ENCODE results near the gene GAL. TPM values are rescaled to one million over a fixed set of nuclear protein-coding genes. Genes with fewer than 3 reads are reported as not detected.

The GAL gene
- total RNA-seq, 1 experiment from 2014 or later: not detected

- DNase-seq (ENCODE audit: low spot score): no peak
These were observed 3.7 kb upstream of the GAL start for GRCh38 chr11:68680541-68681231.

- no peak for DNase-seq (ENCODE audit: low spot score)
These were observed 1.8 kb upstream of the GAL start for GRCh38 chr11:68682531-68682961.

DNA sequence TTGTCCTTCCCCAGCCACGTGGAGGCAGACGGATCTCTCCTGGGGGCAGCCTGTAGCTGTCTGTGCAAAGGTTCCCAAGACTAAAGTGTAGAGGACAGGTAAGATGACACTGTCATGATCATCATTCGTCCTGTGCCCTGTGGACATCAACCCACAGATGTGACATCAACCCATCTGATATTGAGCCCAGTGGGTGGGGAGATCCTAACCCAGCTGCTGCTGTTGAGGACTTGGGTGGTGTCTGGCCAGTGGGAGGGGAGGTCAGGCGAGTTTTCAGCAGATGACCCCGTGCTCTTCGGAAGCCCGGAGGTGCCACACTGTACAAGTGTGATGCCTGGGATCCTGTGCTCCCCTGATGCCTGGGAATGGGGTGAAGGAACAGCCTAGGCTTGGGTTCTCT is 1.2 kb upstream of the GAL start:
- DNase-seq (ENCODE audit: low spot score): no peak

DNA sequence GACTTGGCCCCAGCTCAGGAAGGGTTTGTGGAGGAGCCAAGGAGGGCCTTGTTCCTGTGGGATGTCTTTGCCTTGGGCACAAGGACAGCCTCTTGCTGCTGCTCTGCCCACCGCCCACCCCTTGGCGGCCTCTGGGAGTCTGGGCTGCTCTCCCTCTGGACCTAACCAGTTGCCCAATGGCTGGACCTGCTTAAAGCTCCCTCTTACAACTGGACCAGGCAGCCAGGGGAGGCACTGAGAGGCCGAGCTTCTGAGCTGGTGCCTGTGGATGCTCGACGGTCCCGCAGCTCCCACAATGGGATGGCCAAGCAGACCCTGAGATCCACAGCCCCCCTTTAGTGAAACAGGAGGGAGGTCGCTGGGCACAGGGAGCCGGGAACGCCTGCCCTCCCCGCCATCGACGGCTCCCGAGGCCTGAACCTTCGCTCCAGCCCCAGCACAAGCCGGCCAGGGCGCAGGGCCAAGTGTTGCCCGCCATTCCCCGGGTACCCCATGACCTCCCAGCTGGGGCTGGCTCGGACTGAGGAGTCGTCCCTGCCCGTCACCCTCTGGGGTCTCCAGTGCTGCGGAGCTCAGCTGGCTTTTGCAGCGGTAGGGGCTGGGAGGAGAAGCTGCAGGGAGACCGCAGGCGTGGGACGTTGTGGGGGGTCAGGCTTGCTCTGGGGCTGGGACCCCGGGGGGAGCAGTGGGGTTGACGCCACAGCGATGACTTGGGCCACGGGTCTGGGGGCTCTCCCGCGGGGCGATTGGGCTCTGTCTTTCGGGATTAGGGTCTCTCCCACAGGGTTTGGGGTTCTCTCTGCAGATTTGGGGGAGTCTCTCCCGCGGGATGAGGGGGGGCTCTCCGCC is 584 bp upstream of the GAL start:
- no peak for DNase-seq (ENCODE audit: low spot score)

GRCh38 chr11:68685656-68686380 is 1.5 kb downstream of the GAL start:
- no peak for DNase-seq (ENCODE audit: low spot score)

- DNase-seq (ENCODE audit: low spot score): no peak
These were observed 2.1 kb downstream of the GAL start for GRCh38 chr11:68686486-68686885.

- DNase-seq (ENCODE audit: low spot score): no peak
These were observed 3.0 kb downstream of the GAL start for GRCh38 chr11:68687311-68687710.

DNA sequence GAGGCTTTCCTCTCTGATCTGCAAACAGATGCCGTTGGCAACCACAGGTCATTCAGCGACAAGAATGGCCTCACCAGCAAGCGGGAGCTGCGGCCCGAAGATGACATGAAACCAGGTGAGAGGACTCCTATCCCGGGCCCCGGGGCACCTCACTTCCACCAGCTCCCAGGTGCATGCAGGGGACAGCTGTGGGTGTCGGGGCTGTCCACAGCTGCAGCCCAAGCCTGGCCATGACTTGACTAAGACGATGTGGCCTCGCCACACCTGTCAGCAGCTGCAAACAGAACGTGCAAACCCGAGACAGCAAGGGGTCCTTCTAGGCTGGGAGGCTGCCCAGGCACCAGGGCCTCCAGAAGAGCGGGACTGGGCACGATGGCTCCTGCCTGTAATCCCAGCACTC is 3.6 kb downstream of the GAL start:
- no peak for DNase-seq (ENCODE audit: low spot score)

- DNase-seq (ENCODE audit: low spot score): no peak
These were observed 4.5 kb downstream of the GAL start for GRCh38 chr11:68688881-68689280.

GRCh38 chr11:68689737-68690625 is 5.6 kb downstream of the GAL start:
- no peak for DNase-seq (ENCODE audit: low spot score)

DNA sequence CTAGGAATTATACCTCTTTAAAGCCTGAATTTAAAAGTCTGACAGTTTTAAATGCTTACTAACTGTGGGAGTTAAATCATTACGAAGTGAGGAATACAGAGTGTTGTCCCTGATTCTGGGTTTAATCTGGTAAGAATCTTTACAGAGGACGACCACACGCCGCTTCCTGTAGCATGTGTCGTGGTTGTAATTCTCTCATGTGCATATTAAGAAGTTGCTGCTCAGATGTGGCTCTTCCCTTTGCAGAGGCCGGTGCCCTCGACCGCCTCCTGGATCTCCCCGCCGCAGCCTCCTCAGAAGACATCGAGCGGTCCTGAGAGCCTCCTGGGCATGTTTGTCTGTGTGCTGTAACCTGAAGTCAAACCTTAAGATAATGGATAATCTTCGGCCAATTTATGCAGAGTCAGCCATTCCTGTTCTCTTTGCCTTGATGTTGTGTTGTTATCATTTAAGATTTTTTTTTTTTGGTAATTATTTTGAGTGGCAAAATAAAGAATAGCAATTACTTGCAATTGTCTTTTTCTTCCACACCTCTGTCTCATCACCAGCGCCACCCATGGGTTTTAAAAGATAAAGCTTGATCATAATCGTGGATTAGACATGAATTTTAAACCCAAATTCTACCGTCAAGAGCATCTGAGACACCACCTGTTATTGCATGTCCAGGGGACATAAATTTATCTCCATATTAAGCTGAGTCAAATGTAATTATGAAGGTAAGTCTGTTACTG is 6.5 kb downstream of the GAL start:
- DNase-seq (ENCODE audit: low spot score): no peak

- no peak for DNase-seq (ENCODE audit: low spot score)
These were observed 7.0 kb downstream of the GAL start for GRCh38 chr11:68691402-68691784.

- DNase-seq (ENCODE audit: low spot score): no peak
These were observed 7.8 kb downstream of the GAL start for GRCh38 chr11:68692115-68692514.

DNA sequence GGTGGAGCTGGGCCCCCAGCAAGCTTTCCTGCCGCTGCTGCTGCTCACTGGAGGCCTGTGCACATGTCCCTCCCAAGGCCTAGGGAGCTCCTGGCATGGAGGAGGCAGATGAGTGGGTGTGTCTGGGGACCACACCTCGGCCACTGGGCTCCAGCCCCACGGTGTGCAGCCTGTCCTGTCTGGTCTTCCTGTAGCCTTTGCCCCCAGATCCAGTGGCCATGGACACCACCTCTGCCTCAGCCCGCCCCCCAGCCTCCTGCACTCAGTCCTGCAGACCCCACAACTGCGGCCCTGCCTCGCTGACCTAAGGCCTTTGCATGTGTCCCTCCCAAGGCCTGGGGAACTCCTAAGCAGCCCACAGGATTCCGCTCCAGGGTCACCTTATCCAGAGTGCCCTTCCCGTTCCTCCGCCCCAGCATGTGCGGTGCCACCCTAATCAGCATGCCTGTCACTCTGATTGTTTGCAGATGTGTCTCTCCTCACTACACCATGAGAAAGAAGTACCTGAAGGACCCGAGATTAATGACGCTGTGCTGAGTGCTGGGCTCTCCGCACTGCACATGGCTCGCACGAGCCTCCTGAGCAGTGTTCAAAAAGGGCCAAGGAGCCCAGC is 8.6 kb downstream of the GAL start:
- DNase-seq (ENCODE audit: low spot score): no peak

DNA sequence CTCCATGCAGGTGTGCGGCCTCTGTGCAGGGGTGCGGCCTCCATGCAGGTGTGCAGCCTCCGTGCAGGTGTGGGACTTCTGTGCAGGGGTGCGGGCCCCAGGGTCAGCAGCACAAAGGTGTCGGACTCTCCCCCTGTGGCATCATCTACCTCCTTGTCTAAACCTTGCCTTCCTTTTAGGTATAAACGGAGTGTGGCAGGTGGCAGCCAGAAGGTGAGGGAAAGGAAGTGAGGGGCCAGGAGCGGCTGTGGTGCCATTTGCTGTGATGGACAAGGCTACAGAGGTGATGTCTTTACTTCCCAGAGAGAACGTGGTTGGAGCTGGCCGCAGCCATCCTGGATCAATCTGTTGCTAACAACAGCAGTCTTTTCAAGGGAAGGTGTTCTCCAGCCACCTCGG is 9.1 kb downstream of the GAL start:
- DNase-seq (ENCODE audit: low spot score): no peak

DNA sequence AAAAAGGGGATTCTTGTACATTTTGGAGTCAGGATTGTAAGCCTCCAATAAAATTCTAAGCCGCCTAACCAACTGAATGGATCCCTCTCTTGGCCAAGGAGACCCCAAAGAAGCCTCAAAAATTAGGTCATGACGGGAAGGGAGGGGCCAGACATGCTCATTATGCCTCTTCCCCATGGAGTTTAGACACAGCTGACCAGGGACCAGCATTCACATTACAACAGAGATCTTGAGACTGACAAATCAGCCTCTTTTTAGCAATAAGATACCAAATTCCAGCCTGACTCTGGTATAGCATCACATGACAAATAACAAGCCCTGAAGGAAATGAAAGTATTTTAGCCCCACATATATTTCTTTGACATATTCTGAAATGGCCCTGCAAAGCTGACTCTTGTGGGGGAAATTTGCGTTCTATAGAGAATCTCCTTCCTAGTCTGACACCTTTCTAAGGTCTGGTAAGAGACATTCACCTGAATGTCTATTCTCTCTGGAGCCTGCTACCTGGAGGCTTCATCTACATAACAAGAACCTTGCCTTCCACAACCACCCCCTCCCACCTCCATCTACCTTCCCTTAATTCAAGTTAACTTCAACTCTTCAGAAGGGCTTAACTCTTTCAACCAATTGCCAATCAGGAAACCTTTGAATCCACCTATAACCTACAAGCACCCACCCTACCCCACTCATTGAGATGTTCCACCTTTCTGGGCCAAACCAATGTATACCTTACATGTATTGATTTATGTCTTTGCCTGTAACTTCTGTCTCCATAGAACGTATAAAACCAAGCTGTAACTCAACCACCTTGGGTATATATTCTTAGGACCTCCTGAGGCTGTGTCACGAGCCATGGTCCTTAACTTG is 10.3 kb downstream of the GAL start:
- DNase-seq (ENCODE audit: low spot score): no peak

- no peak for DNase-seq (ENCODE audit: low spot score)
These were observed 11.2 kb downstream of the GAL start for GRCh38 chr11:68695531-68695930.

DNA sequence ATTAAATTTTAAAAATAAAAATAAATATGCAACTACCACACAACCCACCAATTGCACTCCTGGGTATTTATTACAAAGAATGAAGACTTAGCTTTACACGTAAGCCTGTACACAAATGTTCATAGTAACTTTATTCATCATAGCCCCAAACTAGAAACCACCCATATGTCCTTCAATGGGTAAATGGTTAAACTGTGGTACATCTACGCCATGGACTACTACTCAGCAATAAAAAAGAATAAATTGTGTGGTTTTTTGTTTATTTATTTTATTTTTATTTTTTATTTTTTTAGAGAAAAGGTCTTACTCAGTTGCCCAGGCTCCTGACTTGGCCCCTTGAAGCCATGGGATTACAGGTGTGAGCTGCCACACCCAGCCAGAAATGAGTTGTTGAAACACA is 14.6 kb downstream of the GAL start:
- no peak for DNase-seq (ENCODE audit: low spot score)

GRCh38 chr11:68704887-68705286 is 20.5 kb downstream of the GAL start:
- DNase-seq (ENCODE audit: low spot score): no peak

DNA sequence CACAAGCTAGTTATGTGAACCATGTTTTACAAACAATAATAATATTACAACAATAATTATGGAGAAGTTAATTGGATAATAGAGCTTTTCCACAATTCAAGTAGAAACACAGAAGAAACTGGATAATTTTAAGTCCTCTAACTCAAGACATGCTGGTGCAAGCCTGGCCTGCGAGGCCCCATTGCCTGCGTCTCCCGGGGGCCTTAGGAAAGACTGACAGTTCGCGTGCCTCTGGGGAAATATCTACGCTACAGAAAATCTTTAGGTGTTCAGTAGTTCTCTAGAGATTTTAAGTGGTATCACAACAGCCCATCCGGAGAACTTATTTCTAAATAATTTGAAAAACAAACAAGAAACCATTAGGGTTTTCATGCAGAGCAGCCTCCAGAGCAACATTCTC is 23.2 kb downstream of the GAL start:
- DNase-seq (ENCODE audit: low spot score): no peak
